HCT116 (cell line): ENCODE measurements around the gene IGFL3. TPM values are rescaled to one million over a fixed set of nuclear protein-coding genes. Genes with fewer than 3 reads are reported as not detected.

ENCODE experiments used
- ATAC-seq: fragments of 200-7000 bp; cut with Tn5 transposase; 2 replicates; pipeline ENCODE4 v1.9.1; 2020; ENCODE audit warnings: mild to moderate bottlenecking, moderate library complexity
- BruUV-seq: library from RNA; stranded (reverse); fragments of 400-500 nt; replicated peaks from 2 replicates; lab custom pipeline; 2021; lab: Mats Ljungman, UMichigan
- CTCF ChIA-PET: fragments of 300-600 bp; sonication (Branson Sonifier 250); formaldehyde crosslinking; loops from one replicate; lab custom pipeline; 2021; ENCODE audit warnings: antibody characterized with exemption; lab: Charles Lee
- POLR2A ChIA-PET: fragments of 300-600, 350-600 bp; sonication (Branson Sonifier 250); formaldehyde crosslinking; loops from one replicate; lab custom pipeline; 2021; ENCODE audit warnings: antibody characterized with exemption; lab: Charles Lee
- RAD21 ChIA-PET, 2 experiments: fragments of 300-600 bp; sonication (Branson Sonifier 250); formaldehyde crosslinking; loops; one replicate each; lab custom pipeline; 2023; ENCODE audit warnings: low total read pairs in 2 of 2; ENCODE audit not compliant: uncharacterized antibody in 2 of 2, unreplicated experiment in 2 of 2, low non-redundant PET in 1 of 2; lab: Charles Lee
- DNase-seq: peaks from one replicate; pipeline ENCODE4 v3.0.0-alpha.2; 2010; ENCODE audit warnings: low read depth, low spot score
- H2AFZ ChIP-seq: fragments of 200-600 bp; shearing (Covaris generic), sonication (generic); 2 replicates; pipeline ENCODE4 v1.6.1; 2017; ENCODE audit warnings: low read depth, mixed run types, mixed read lengths, antibody characterized with exemption, low read length; ENCODE audit not compliant: poor library complexity, severe bottlenecking
- H3K27ac ChIP-seq: 2 replicates; pipeline ENCODE4 v1.5.1; 2012; ENCODE audit warnings: low read depth, low read length
- H3K27me3 ChIP-seq: fragments of 200-600 bp; sonication (generic); 2 replicates; pipeline ENCODE4 v1.6.1; 2016; ENCODE audit warnings: mixed run types, low read length, mixed read lengths; ENCODE audit not compliant: insufficient read depth
- H3K36me3 ChIP-seq, 2 experiments: fragments of 200-500 bp in 1 of 2; fragments of 200-600 bp in 1 of 2; sonication (Bioruptor generic) in 1 of 2; sonication (generic) in 1 of 2; 2 replicates each; pipeline versions ENCODE4 v1.5.1 to v1.6.1; 2014 to 2016; ENCODE audit warnings: low read length in 2 of 2, inconsistent platforms in 1 of 2, mixed read lengths in 1 of 2, mixed run types in 1 of 2; ENCODE audit not compliant: insufficient read depth in 2 of 2, control insufficient read depth in 1 of 2
- H3K4me1 ChIP-seq, 2 experiments: fragments of 200-600 bp in 1 of 2; sonication (generic) in 1 of 2; 2 replicates each; pipeline versions ENCODE4 v1.5.1 to v1.6.1; 2012 to 2017; ENCODE audit warnings: low read length in 2 of 2, inconsistent platforms in 1 of 2, mild to moderate bottlenecking in 1 of 2, mixed read lengths in 1 of 2, mixed run types in 1 of 2, moderate library complexity in 1 of 2; ENCODE audit not compliant: insufficient read depth in 2 of 2, control insufficient read depth in 1 of 2
- H3K4me2 ChIP-seq: fragments of 200-600 bp; sonication (generic); 2 replicates; pipeline ENCODE4 v1.6.1; 2017; ENCODE audit warnings: mixed run types, low read length, mixed read lengths
- H3K4me3 ChIP-seq, 2 experiments: fragments of 200-600 bp in 1 of 2; sonication (generic) in 1 of 2; replicated peaks in 1 of 2; 2 replicates each; pipeline ENCODE4 v1.5.1; 2011 to 2016; ENCODE audit warnings: low read length in 2 of 2, control low read depth in 1 of 2, low read depth in 1 of 2, mild to moderate bottlenecking in 1 of 2, mixed read lengths in 1 of 2, mixed run types in 1 of 2
- H3K79me2 ChIP-seq: fragments of 200-600 bp; sonication (generic); 2 replicates; pipeline ENCODE4 v1.6.1; 2017; ENCODE audit warnings: mild to moderate bottlenecking, mixed run types, low read length, moderate library complexity, mixed read lengths; ENCODE audit not compliant: insufficient read depth
- H3K9ac ChIP-seq: fragments of 200-600 bp; sonication (generic); 2 replicates; pipeline ENCODE4 v1.6.1; 2016; ENCODE audit warnings: low read length, mixed read lengths
- H3K9me2 ChIP-seq: fragments of 200-600 bp; sonication (generic), shearing (Covaris generic); 2 replicates; pipeline ENCODE4 v1.6.1; 2017; ENCODE audit warnings: mixed run types, mild to moderate bottlenecking, moderate library complexity; ENCODE audit not compliant: insufficient read depth
- H3K9me3 ChIP-seq, 2 experiments: fragments of 200-500 bp in 1 of 2; fragments of 200-600 bp in 1 of 2; sonication (Bioruptor generic) in 1 of 2; sonication (generic) in 1 of 2; 2 replicates each; pipeline ENCODE4 v1.6.1; 2014 to 2017; ENCODE audit warnings: low read length in 2 of 2, mixed read lengths in 2 of 2, inconsistent platforms in 1 of 2, low read depth in 1 of 2, mild to moderate bottlenecking in 1 of 2, mixed run types in 1 of 2, moderate library complexity in 1 of 2; ENCODE audit not compliant: control insufficient read depth in 1 of 2, insufficient read depth in 1 of 2
- H4K20me1 ChIP-seq: fragments of 200-600 bp; sonication (generic), shearing (Covaris generic); 2 replicates; pipeline ENCODE4 v1.6.1; 2017; ENCODE audit warnings: mixed run types, mild to moderate bottlenecking, moderate library complexity; ENCODE audit not compliant: insufficient read depth
- EGR1 ChIP-seq: IDR thresholded peaks from 2 replicates; pipeline ENCODE4 v1.6.1; 2012; ENCODE audit warnings: low read depth
- ELF1 ChIP-seq: IDR thresholded peaks from 2 replicates; pipeline ENCODE4 v1.6.1; 2012; ENCODE audit warnings: low read depth, borderline replicate concordance
- FOSL1 ChIP-seq: IDR thresholded peaks from 2 replicates; pipeline ENCODE4 v1.6.1; 2012; ENCODE audit warnings: low read depth
- MAX ChIP-seq: IDR thresholded peaks from 2 replicates; pipeline ENCODE4 v1.6.1; 2012
- POLR2A ChIP-seq: IDR thresholded peaks from 2 replicates; pipeline ENCODE4 v1.7.0; 2011; ENCODE audit warnings: borderline replicate concordance; ENCODE audit not compliant: insufficient read depth, insufficient read length; ENCODE audit errors: extremely low read depth
- RAD21 ChIP-seq: IDR thresholded peaks from 2 replicates; pipeline ENCODE4 v1.6.1; 2012; ENCODE audit warnings: low read depth, mild to moderate bottlenecking
- TCF7L2 ChIP-seq: IDR thresholded peaks from 2 replicates; pipeline ENCODE4 v1.7.0; 2011; ENCODE audit warnings: borderline replicate concordance, inconsistent platforms; ENCODE audit not compliant: insufficient read depth, insufficient read length; ENCODE audit errors: extremely low read depth
- YY1 ChIP-seq: IDR thresholded peaks from 2 replicates; pipeline ENCODE4 v1.6.1; 2011; ENCODE audit warnings: low read length, low read depth, moderate library complexity, mild to moderate bottlenecking; ENCODE audit not compliant: insufficient replicate concordance; ENCODE audit errors: extremely low read depth
- intact Hi-C: fragments of 100-400 bp; cut with micrococcal nuclease; formaldehyde crosslinking; loops from 2 replicates; pipeline ENCODE4 v1.10.0; 2022
- total RNA-seq: library from RNA; stranded (reverse); gene quantifications from one replicate; pipeline ENCODE4 v1.2.1, GENCODE V29; 2021; ENCODE audit not compliant: unreplicated experiment
- TF ChIP-seq, protein P1 (sequence below): IDR thresholded peaks from 2 replicates; pipeline ENCODE4 v1.6.1; 2011; ENCODE audit warnings: mild to moderate bottlenecking, low read length, moderate library complexity; ENCODE audit not compliant: insufficient replicate concordance; ENCODE audit errors: extremely low read depth
- TF ChIP-seq, protein P2 (sequence below), 3 experiments: fragments of 200-600 bp in 1 of 3; sonication (generic) in 1 of 3; IDR thresholded peaks in 2 of 3; conservative IDR thresholded peaks in 1 of 3; 2 replicates each; pipeline ENCODE4 v1.5.1; 2012 to 2017; ENCODE audit warnings: low read depth in 2 of 3, low read length in 2 of 3, antibody characterized with exemption in 1 of 3, borderline replicate concordance in 1 of 3, control low read depth in 1 of 3, mild to moderate bottlenecking in 1 of 3, mixed read lengths in 1 of 3, mixed run types in 1 of 3, moderate library complexity in 1 of 3; ENCODE audit not compliant: insufficient read depth in 1 of 3
- TF ChIP-seq, protein P3 (sequence below): IDR thresholded peaks from 2 replicates; pipeline ENCODE4 v1.6.1; 2012

Gene IGFL3
- total RNA-seq, 1 experiment from 2014 or later: not detected

DNA sequence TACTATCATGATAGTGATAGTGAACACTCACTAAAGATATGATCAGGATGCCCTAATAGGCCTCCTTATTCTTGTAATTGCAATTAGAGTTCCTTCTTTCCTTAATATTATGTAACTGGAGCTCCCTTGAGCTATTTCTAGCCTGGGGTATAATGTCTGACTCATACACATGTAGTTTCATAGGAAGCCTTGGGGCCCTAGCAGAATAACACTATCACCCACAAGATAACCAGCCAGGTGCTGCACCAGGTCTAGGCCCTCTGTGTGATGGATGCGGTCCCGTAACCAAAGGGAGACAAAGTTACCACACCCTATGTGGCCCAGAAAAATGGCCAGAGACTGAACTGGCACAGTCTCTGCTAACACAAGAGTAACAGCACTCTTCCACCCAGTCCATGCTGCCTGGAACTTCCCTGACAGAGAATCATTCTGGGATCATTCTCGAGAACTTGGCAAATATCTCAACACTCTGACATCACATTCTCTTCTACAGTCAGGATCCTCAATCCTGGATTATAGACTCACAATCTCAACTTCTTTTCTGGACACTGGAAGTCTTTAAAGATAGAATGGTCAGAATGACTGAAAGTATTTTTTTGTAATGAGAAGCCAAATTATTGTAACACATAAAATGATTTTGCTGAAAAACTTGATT, 51.1 kb downstream of the IGFL3 start:
- Histone ChIP-seq H3K4me2 (no peak overlapping the region), H2AFZ (no peak overlapping the region), H3K9ac (no peak overlapping the region), H3K79me2 (no peaks in the 10 kb centered on the region), H3K4me1 (peaks cover 22 to 36% of the 10 kb centered on the region in 2 experiments), H3K27me3 (peaks cover 78% of the 10 kb centered on the region), H3K9me3 (no peaks in the 10 kb centered on the region), H3K4me3 (no peak overlapping the region), H3K36me3 (no peaks in the 10 kb centered on the region), H3K27ac (no peak overlapping the region), H4K20me1 (no peaks in the 10 kb centered on the region), H3K9me2 (no peaks in the 10 kb centered on the region)
- ChIA-PET CTCF (interaction anchor here (0.7 to 2.7 kb wide), 3 partner anchors 45 to 191 kb away, joined by 3 to 22 read pairs (median 3); no protein-coding TSS in a partner anchor), RAD21 (no interaction called here), POLR2A (no interaction called here)
- intact Hi-C loops: no loop called here
- TF ChIP-seq FOSL1 (no peak), MAX (no peak), ELF1 (no peak), POLR2A (no peak), EGR1 (no peak), YY1 (no peak), TCF7L2 (no peak), RAD21 (no peak)
- TF ChIP-seq, protein P1, sequence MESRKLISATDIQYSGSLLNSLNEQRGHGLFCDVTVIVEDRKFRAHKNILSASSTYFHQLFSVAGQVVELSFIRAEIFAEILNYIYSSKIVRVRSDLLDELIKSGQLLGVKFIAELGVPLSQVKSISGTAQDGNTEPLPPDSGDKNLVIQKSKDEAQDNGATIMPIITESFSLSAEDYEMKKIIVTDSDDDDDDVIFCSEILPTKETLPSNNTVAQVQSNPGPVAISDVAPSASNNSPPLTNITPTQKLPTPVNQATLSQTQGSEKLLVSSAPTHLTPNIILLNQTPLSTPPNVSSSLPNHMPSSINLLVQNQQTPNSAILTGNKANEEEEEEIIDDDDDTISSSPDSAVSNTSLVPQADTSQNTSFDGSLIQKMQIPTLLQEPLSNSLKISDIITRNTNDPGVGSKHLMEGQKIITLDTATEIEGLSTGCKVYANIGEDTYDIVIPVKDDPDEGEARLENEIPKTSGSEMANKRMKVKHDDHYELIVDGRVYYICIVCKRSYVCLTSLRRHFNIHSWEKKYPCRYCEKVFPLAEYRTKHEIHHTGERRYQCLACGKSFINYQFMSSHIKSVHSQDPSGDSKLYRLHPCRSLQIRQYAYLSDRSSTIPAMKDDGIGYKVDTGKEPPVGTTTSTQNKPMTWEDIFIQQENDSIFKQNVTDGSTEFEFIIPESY: no peak
- TF ChIP-seq, protein P2, sequence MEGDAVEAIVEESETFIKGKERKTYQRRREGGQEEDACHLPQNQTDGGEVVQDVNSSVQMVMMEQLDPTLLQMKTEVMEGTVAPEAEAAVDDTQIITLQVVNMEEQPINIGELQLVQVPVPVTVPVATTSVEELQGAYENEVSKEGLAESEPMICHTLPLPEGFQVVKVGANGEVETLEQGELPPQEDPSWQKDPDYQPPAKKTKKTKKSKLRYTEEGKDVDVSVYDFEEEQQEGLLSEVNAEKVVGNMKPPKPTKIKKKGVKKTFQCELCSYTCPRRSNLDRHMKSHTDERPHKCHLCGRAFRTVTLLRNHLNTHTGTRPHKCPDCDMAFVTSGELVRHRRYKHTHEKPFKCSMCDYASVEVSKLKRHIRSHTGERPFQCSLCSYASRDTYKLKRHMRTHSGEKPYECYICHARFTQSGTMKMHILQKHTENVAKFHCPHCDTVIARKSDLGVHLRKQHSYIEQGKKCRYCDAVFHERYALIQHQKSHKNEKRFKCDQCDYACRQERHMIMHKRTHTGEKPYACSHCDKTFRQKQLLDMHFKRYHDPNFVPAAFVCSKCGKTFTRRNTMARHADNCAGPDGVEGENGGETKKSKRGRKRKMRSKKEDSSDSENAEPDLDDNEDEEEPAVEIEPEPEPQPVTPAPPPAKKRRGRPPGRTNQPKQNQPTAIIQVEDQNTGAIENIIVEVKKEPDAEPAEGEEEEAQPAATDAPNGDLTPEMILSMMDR (IDR thresholded peaks at IDR 0.05 in 2 of 3, conservative IDR thresholded peaks at IDR 0.05 in 1 of 3; ENCODE audit: borderline replicate concordance in 1 of 3, insufficient read depth in 1 of 3, low read depth in 2 of 3, low read length in 2 of 3): no peak
- TF ChIP-seq, protein P3, sequence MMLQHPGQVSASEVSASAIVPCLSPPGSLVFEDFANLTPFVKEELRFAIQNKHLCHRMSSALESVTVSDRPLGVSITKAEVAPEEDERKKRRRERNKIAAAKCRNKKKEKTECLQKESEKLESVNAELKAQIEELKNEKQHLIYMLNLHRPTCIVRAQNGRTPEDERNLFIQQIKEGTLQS: no peak
- BruUV-seq: no TSS peak
- DNase-seq (no peak), ATAC-seq (no peak)

Other genes with a start within 250 kb of the IGFL3 start
- gene IRF2BP1, start 238.5 kb downstream of the IGFL3 start, total RNA-seq: 33.9 TPM
- gene MYPOP, start 222.1 kb downstream of the IGFL3 start, total RNA-seq: 10.8 TPM
- gene NANOS2, start 209.9 kb downstream of the IGFL3 start, total RNA-seq: not detected
- 2.5 TPM for gene NOVA2, start 150.8 kb downstream of the IGFL3 start, total RNA-seq
- 12.2 TPM for gene CCDC61, start 129.2 kb downstream of the IGFL3 start, total RNA-seq
- not detected for gene PGLYRP1, start 101.6 kb downstream of the IGFL3 start, total RNA-seq
- not detected for gene IGFL4, start 83.7 kb downstream of the IGFL3 start, total RNA-seq
- not detected for gene IGFL2, start 23.6 kb upstream of the IGFL3 start, total RNA-seq
- gene IGFL1, start 105.1 kb upstream of the IGFL3 start, total RNA-seq: not detected
- 0.98 TPM for gene HIF3A, start 172.4 kb upstream of the IGFL3 start, total RNA-seq
- 102 TPM for gene PPP5C, start 222.4 kb upstream of the IGFL3 start, total RNA-seq